ENCODE measurements around the gene EME1.

DNA sequence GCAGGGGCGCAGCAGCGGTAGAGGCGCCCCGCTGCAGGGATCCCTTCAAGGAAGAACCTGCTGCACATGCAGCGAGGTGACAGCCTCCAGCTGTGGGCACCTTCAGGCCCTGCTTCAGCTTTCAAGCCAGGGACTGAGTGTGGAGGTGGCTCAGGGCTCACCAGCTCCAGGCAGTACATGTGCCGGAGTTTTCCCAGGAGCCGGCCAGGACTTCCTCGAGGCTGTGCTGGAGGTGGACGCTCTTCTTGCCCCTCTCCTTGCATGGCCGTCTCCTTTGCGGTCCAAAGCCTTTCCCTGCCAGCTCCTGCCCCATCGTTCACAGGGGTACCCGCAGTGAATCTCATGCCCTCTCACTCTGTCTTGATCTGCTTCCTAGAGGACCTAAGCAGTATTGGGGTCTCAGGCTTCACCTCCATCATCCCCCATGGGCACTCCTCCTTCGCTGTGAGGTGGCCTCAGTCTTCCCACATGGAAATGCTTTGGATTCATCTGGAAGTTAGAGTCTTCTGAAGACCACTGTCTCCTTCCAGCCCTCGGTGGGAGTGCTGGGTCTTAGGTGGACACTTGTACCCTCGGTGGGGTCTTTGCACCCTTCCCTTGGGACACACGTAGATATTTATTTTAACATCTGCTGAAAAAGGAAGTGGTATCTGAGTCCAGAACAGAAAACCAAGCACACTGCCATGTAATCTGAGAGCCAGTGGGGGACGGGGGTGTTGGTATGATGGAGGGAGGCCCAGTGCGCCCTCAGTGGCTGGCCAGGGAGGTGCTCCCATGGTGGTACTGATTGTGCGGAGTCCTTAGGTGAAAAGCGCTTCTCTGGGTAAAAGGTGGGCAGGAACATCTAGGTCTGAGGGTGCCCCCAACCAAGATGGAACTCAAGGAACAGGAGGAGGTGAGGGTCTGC is 20.1 kb upstream of the EME1 start:
- TF ChIP-seq ZFP36 (IDR thresholded peaks at IDR 0.05; ENCODE audit: borderline replicate concordance, partially characterized antibody) (no peak), POLR2A (IDR thresholded peaks at IDR 0.05; ENCODE audit: low read length) (no peak), CTCF (IDR thresholded peaks at IDR 0.05) (no peak), EP300 (IDR thresholded peaks at IDR 0.05) (no peak)

Measured in A549 (cell line).